Keratinocyte (primary cell): Measurements from ENCODE around the gene ZEB1. TPM values are rescaled to one million over a fixed set of nuclear protein-coding genes. Genes with fewer than 3 reads are reported as not detected.

Experiments
- DNase-seq: peaks from one replicate; pipeline ENCODE4 v3.0.0-alpha.2; 2011; ENCODE audit warnings: low read depth, missing footprints, low spot score
- FAIRE-seq: peaks from 2 replicates; lab custom pipeline; 2011; peaks lifted over from hg19 to GRCh38; lab: Jason Lieb, UNC
- H2AFZ ChIP-seq: 2 replicates; pipeline ENCODE4 v1.6.0; 2012; ENCODE audit warnings: low read length, control low read depth, inconsistent platforms; ENCODE audit not compliant: control insufficient read depth
- H3K27ac ChIP-seq: 2 replicates; pipeline ENCODE4 v1.5.1; 2011; ENCODE audit warnings: low read length; ENCODE audit not compliant: control insufficient read depth, insufficient read depth
- H3K27me3 ChIP-seq: 3 replicates; pipeline ENCODE4 v1.6.0; 2011; ENCODE audit warnings: low read length; ENCODE audit not compliant: control insufficient read depth, insufficient read depth; ENCODE audit errors: extremely low read depth
- H3K36me3 ChIP-seq, 2 experiments: 2 replicates in 1 of 2; 3 replicates in 1 of 2; pipeline ENCODE4 v1.5.1; 2011; ENCODE audit warnings: low read length in 2 of 2, mild to moderate bottlenecking in 1 of 2; ENCODE audit not compliant: control insufficient read depth in 2 of 2, insufficient read depth in 2 of 2; ENCODE audit errors: extremely low read depth in 1 of 2
- H3K4me1 ChIP-seq: 3 replicates; pipeline ENCODE4 v1.5.1; 2011; ENCODE audit warnings: low read length; ENCODE audit not compliant: control insufficient read depth, insufficient read depth; ENCODE audit errors: extremely low read depth
- H3K4me2 ChIP-seq: 3 replicates; pipeline ENCODE4 v1.6.0; 2011; ENCODE audit warnings: low read depth, low read length; ENCODE audit not compliant: control insufficient read depth, insufficient read depth; ENCODE audit errors: extremely low read depth
- H3K4me3 ChIP-seq, 3 experiments: fragments of 200-600 bp in 1 of 3; sonication (generic) in 1 of 3; 2 replicates in 2 of 3; 3 replicates in 1 of 3; pipeline ENCODE4 v1.5.1; 2011 to 2016; ENCODE audit warnings: low read length in 3 of 3, mild to moderate bottlenecking in 3 of 3, control low read depth in 2 of 3, inconsistent platforms in 1 of 3, low read depth in 1 of 3, mixed read lengths in 1 of 3, mixed run types in 1 of 3, moderate library complexity in 1 of 3; ENCODE audit not compliant: control insufficient read depth in 2 of 3, insufficient read depth in 2 of 3; ENCODE audit errors: extremely low read depth in 1 of 3
- H3K79me2 ChIP-seq: 2 replicates; pipeline ENCODE4 v1.6.0; 2012; ENCODE audit warnings: low read length; ENCODE audit not compliant: control insufficient read depth, insufficient read depth
- H3K9ac ChIP-seq: 3 replicates; pipeline ENCODE4 v1.6.0; 2011; ENCODE audit warnings: low read length; ENCODE audit not compliant: control insufficient read depth, insufficient read depth; ENCODE audit errors: extremely low read depth
- H3K9me1 ChIP-seq: 3 replicates; pipeline ENCODE4 v1.6.0; 2011; ENCODE audit warnings: low read length; ENCODE audit not compliant: control insufficient read depth, insufficient read depth; ENCODE audit errors: extremely low read depth
- H3K9me3 ChIP-seq: 2 replicates; pipeline ENCODE4 v1.5.1; 2012; ENCODE audit warnings: low read depth, low read length; ENCODE audit not compliant: control insufficient read depth
- H4K20me1 ChIP-seq: 3 replicates; pipeline ENCODE4 v1.6.0; 2011; ENCODE audit warnings: low read length; ENCODE audit not compliant: control insufficient read depth, insufficient read depth; ENCODE audit errors: extremely low read depth
- CTCF ChIP-seq, 3 experiments: IDR thresholded peaks in 1 of 3; conservative IDR thresholded peaks in 1 of 3; optimal IDR thresholded peaks in 1 of 3; 2 replicates in 2 of 3; 3 replicates in 1 of 3; pipeline versions ENCODE3 to v1.5.1; 2011; ENCODE audit warnings: low read length in 3 of 3, mild to moderate bottlenecking in 3 of 3, moderate library complexity in 2 of 3, control low read depth in 1 of 3, inconsistent platforms in 1 of 3; ENCODE audit not compliant: insufficient read depth in 2 of 3; ENCODE audit errors: extremely low read depth in 1 of 3
- EZH2 ChIP-seq: IDR thresholded peaks from one replicate; pipeline ENCODE4 v1.6.1; 2012; ENCODE audit warnings: inconsistent platforms, mild to moderate bottlenecking, low read length, moderate library complexity
- dilution Hi-C: fragments of 300-500 bp; cut with MboI; formaldehyde crosslinking; loops from one replicate; pipeline ENCODE4 v1.7.0; 2020; ENCODE audit warnings: low sequenced_read_pairs; ENCODE audit not compliant: extremely low pct_ligation_motif_present
- polyA plus RNA-seq, 5 experiments: library from polyadenylated mRNA; depleted of rRNA in 3 of 5; stranded (reverse) in 3 of 5; stranded (forward) in 1 of 5; unstranded in 1 of 5; fragments of >200 nt; gene quantifications; 1 replicate in 1 of 5; 2 replicates in 3 of 5; 3 replicates in 1 of 5; pipeline versions ENCODE4 v1.2.1 to v1.2.3, GENCODE V29; 2011 to 2012; ENCODE audit warnings: missing spikeins in 2 of 5, low read depth in 1 of 5, low replicate concordance in 1 of 5

ZEB1 gene
- polyA plus RNA-seq, 1 donor (not counting 4 experiments of a cell fraction or from before 2014, with no cell fraction given), result 0.96 TPM

GRCh38 chr10:31346953-31347352, 27.9 kb downstream of the ZEB1 start:
- Histone ChIP-seq H3K4me2 (no peak overlapping the region), H3K79me2 (no peaks in the 10 kb centered on the region), H4K20me1 (no peaks in the 10 kb centered on the region), H3K9me3 (no peaks in the 10 kb centered on the region), H3K27ac (no peak overlapping the region), H3K27me3 (no peaks in the 10 kb centered on the region), H3K4me3 (no peak overlapping the region), H2AFZ (no peak overlapping the region), H3K4me1 (no peaks in the 10 kb centered on the region), H3K36me3 (no peaks in the 10 kb centered on the region), H3K9me1 (no peaks in the 10 kb centered on the region), H3K9ac (no peak overlapping the region)
- no peak for DNase-seq
- dilution Hi-C loops, result no loop called here
- FAIRE-seq, result no peak
- TF ChIP-seq CTCF (optimal IDR thresholded peaks at IDR 0.05 in 1 of 3, IDR thresholded peaks at IDR 0.05 in 1 of 3, conservative IDR thresholded peaks at IDR 0.05 in 1 of 3; ENCODE audit: extremely low read depth in 1 of 3, insufficient read depth in 2 of 3, low read length in 3 of 3) (no peak), EZH2 (no peak)

DNA sequence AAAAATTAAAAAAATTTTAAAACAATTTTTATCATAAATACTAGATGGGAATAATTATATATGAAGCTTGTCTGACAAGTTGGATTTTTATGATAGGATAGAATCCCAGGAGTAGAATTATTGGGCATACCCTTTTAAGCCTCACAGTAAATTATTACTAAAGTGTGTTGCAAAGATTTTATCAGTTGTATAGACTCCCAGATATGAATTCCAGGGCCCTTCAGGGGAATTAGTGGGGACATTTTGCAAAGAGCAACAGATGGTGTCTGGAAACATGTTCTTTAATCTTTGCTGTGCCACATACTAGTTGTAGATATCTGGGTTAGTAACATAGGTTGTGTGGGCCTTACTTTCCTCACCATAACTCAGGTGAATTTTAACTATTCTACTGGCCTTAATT, 28.7 kb downstream of the ZEB1 start:
- Histone ChIP-seq H3K4me3 (no peak overlapping the region), H3K4me2 (no peak overlapping the region), H3K27me3 (no peaks in the 10 kb centered on the region), H3K9ac (no peak overlapping the region), H3K9me1 (no peaks in the 10 kb centered on the region), H3K9me3 (no peaks in the 10 kb centered on the region), H3K36me3 (no peaks in the 10 kb centered on the region), H3K79me2 (no peaks in the 10 kb centered on the region), H3K4me1 (no peaks in the 10 kb centered on the region), H4K20me1 (no peaks in the 10 kb centered on the region), H3K27ac (no peak overlapping the region), H2AFZ (no peak overlapping the region)
- dilution Hi-C loops, result no loop called here
- FAIRE-seq (no peak), DNase-seq (no peak)
- TF ChIP-seq EZH2, result no peak

DNA sequence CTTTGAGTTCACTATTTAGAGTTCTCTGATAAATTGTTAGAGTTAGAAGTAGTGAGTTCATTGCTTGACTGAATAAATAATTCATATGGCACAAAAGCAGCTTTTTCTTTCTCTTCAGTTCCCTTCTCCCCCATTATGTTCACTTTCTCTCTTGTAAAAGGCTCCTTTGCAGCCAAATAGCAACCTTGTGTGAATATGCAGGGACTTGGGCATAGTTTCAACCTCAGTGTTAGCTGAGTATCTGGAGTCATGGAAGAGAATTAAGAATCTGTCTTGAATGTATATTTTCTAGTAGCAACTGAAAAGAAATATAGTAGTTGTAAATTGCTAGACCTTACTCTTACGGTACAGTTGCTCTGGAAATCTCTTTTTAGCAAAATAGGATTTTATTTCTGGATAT, 31.9 kb downstream of the ZEB1 start:
- Histone ChIP-seq H3K9me3 (no peaks in the 10 kb centered on the region), H3K4me3 (no peak overlapping the region), H3K79me2 (no peaks in the 10 kb centered on the region), H3K9ac (no peak overlapping the region), H3K27me3 (no peaks in the 10 kb centered on the region), H3K36me3 (no peaks in the 10 kb centered on the region), H3K9me1 (no peaks in the 10 kb centered on the region), H4K20me1 (no peaks in the 10 kb centered on the region), H3K27ac (no peak overlapping the region), H3K4me2 (no peak overlapping the region), H2AFZ (no peak overlapping the region), H3K4me1 (peaks cover 18% of the 10 kb centered on the region)
- TF ChIP-seq EZH2 (no peak), CTCF (optimal IDR thresholded peaks at IDR 0.05 in 1 of 3, IDR thresholded peaks at IDR 0.05 in 1 of 3, conservative IDR thresholded peaks at IDR 0.05 in 1 of 3; ENCODE audit: extremely low read depth in 1 of 3, insufficient read depth in 2 of 3, low read length in 3 of 3) (no peak)
- FAIRE-seq, result no peak
- DNase-seq, result no peak
- dilution Hi-C loops, result no loop called here
